Adipose tissue (tissue), 3 donors: ENCODE measurements around the gene HMGB1. TPM values are rescaled to one million over a fixed set of nuclear protein-coding genes. Genes with fewer than 3 reads are reported as not detected.
"Not testable (repeated sequence)": the region's sequence is repeated elsewhere in the genome, so short reads cannot be mapped to it uniquely, and the experiment has no call there.

Experiments
- H3K27ac ChIP-seq: one replicate; pipeline ENCODE4 v1.5.1; 2013; ENCODE audit warnings: low read depth, low read length
- WGBS, 3 donors: extraction: QIAGEN DNeasy Blood & Tissue Kit; methylation state at CpG; one replicate each; pipeline ENCODE4 v1.1.7; 2013; 5-methylcytosine and 5-hydroxymethylcytosine counted together
- polyA plus RNA-seq, 3 donors: library from polyadenylated mRNA; stranded (reverse); fragments of 200-250 nt; gene quantifications; one replicate each; pipeline ENCODE4 v1.2.3, GENCODE V29; 2013
- donor health status: healthy with polysubstance abuse.
- donor health status: Bipolar disorder and iron deficiency.
- donor health status: healthy.

The HMGB1 gene
- polyA plus RNA-seq, 3 donors = 105 to 354 (median 316) TPM

- H3K27ac ChIP-seq = no peak overlapping the region
- WGBS, 3 donors = 64 to 74% (median 70%) methylated on average over 4 of the region's 4 CpGs
Measured at GRCh38 chr13:30477346-30478195, 11.8 kb upstream of the HMGB1 start.

- WGBS, 3 donors = 96 to 100% (median 98%) methylated on average over 1 of the region's 1 CpG
Measured at GRCh38 chr13:30473675-30474074, 7.9 kb upstream of the HMGB1 start.

GRCh38 chr13:30466841-30467252 is 1.1 kb upstream of the HMGB1 start:
- no peak overlapping the region for H3K27ac ChIP-seq
- 39 to 54% (median 54%) methylated on average over 4 of the region's 4 CpGs for WGBS, 3 donors

More at GRCh38 chr13:30473675-30474074, 7.9 kb upstream of the HMGB1 start:
- no peak overlapping the region for H3K27ac ChIP-seq

- 12 to 16% (median 12%) methylated on average over 11 of the region's 11 CpGs for WGBS, 3 donors
Measured at GRCh38 chr13:30466358-30466714, 600 bp upstream of the HMGB1 start.

GRCh38 chr13:30465343-30465592 is 468 bp downstream of the HMGB1 start:
- peak overlapping the region; percentile 97 for H3K27ac ChIP-seq
- 0 to 1% (median 1%) methylated on average over 34 to 41 of the region's 41 CpGs for WGBS, 3 donors

More at GRCh38 chr13:30466358-30466714, 600 bp upstream of the HMGB1 start:
- H3K27ac ChIP-seq = no peak overlapping the region

GRCh38 chr13:30464496-30465342 is 1.0 kb downstream of the HMGB1 start:
- 1% methylated on average over 46 to 108 of the region's 136 CpGs for WGBS, 3 donors
- H3K27ac ChIP-seq = peak overlapping the region; percentile 97

GRCh38 chr13:30463787-30464495 is 1.8 kb downstream of the HMGB1 start:
- peak overlapping the region; percentile 97 for H3K27ac ChIP-seq
- WGBS, 3 donors = 1 to 2% (median 1%) methylated on average over 30 to 32 of the region's 32 CpGs

GRCh38 chr13:30461279-30462066 is 4.3 kb downstream of the HMGB1 start:
- H3K27ac ChIP-seq = not testable (repeated sequence)
- 82 to 92% (median 84%) methylated on average over 2 to 3 of the region's 3 CpGs for WGBS, 3 donors

GRCh38 chr13:30457306-30457891 is 8.3 kb downstream of the HMGB1 start:
- 64 to 94% (median 78%) methylated on average over 3 of the region's 3 CpGs for WGBS, 3 donors
- no peak overlapping the region for H3K27ac ChIP-seq

- no peak overlapping the region for H3K27ac ChIP-seq
- WGBS, 3 donors = 26 to 50% (median 46%) methylated on average over 3 of the region's 3 CpGs
Measured at GRCh38 chr13:30456290-30456689, 9.4 kb downstream of the HMGB1 start.

- no peak overlapping the region for H3K27ac ChIP-seq
- WGBS, 3 donors = 86 to 94% (median 88%) methylated on average over 2 of the region's 2 CpGs
Measured at GRCh38 chr13:30454991-30455390, 10.7 kb downstream of the HMGB1 start.

- H3K27ac ChIP-seq = no peak overlapping the region
- WGBS, 3 donors = 75 to 85% (median 83%) methylated on average over 4 of the region's 4 CpGs
Measured at GRCh38 chr13:30453727-30454126, 12.0 kb downstream of the HMGB1 start.

- not testable (repeated sequence) for H3K27ac ChIP-seq
- 91 to 94% (median 94%) methylated on average over 12 of the region's 12 CpGs for WGBS, 3 donors
Measured at GRCh38 chr13:30451476-30451875, 14.3 kb downstream of the HMGB1 start.

- WGBS, 3 donors = 99 to 100% (median 100%) methylated on average over 2 of the region's 2 CpGs
Measured at GRCh38 chr13:30450066-30450465, 15.7 kb downstream of the HMGB1 start.

GRCh38 chr13:30448441-30448840 is 17.3 kb downstream of the HMGB1 start:
- 94 to 95% (median 95%) methylated on average over 4 of the region's 4 CpGs for WGBS, 3 donors
- no peak overlapping the region for H3K27ac ChIP-seq

More at GRCh38 chr13:30450066-30450465, 15.7 kb downstream of the HMGB1 start:
- H3K27ac ChIP-seq = no peak overlapping the region

GRCh38 chr13:30446126-30446500 is 19.6 kb downstream of the HMGB1 start:
- WGBS, 3 donors = 26 to 42% (median 28%) methylated on average over 7 of the region's 7 CpGs
- no peak overlapping the region for H3K27ac ChIP-seq

- H3K27ac ChIP-seq = no peak overlapping the region
- WGBS, 3 donors = 92 to 97% (median 92%) methylated on average over 12 of the region's 12 CpGs
Measured at GRCh38 chr13:30443957-30444404, 21.8 kb downstream of the HMGB1 start.

GRCh38 chr13:30443491-30443890 is 22.2 kb downstream of the HMGB1 start:
- not testable (repeated sequence) for H3K27ac ChIP-seq
- 92 to 94% (median 93%) methylated on average over 3 of the region's 3 CpGs for WGBS, 3 donors
